ENCODE measurements around the gene KRTAP10-3. TPM values are rescaled to one million over a fixed set of nuclear protein-coding genes. Genes with fewer than 3 reads are reported as not detected.
"Not testable (repeated sequence)": the region's sequence is repeated elsewhere in the genome, so short reads cannot be mapped to it uniquely, and the experiment has no call there.

Gene KRTAP10-3
- total RNA-seq, 3 donors from 2014 or later: not detected

DNA sequence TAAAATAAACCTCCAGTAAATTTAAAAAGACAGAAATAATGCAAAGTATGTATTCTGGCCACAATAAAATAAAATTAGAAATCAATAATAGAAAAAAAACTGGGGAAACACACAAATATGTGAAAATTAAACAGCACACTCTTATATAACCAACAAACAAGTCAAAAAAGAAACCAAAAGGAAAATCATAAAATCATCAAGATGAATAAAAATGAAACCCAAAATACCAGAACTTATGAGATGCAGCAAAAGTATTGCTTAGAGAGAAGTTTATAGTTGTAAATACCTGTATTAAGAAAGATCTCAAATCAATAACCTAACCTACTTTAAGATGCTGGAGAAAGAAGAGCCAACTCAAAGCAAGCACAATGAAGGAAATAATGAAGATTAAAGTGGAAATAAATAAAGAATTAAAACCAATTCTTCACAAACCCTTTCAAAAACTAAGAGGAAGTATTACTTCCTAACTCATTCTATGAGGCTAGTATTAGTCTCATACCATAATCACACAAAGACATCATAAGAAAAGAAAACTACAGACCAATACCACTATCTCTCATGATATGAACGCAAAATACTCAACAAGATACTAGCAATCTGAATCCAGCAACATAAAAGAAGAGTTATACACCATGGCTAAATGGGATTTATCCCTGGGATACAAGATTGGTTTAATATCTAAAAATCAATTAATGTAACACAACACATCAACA is 6.4 kb upstream of the KRTAP10-3 start:
- H3K36me3 ChIP-seq (ENCODE audit: low read depth): no peaks in the 10 kb centered on the region
- no peaks in the 10 kb centered on the region for H3K9me3 ChIP-seq
- no peak for DNase-seq
- H3K4me1 ChIP-seq (ENCODE audit: low read depth): no peaks in the 10 kb centered on the region
- ATAC-seq: no peak
- intact Hi-C loops (cut with DNase I, micrococcal nuclease): no loop called here
- TF ChIP-seq, protein P1, sequence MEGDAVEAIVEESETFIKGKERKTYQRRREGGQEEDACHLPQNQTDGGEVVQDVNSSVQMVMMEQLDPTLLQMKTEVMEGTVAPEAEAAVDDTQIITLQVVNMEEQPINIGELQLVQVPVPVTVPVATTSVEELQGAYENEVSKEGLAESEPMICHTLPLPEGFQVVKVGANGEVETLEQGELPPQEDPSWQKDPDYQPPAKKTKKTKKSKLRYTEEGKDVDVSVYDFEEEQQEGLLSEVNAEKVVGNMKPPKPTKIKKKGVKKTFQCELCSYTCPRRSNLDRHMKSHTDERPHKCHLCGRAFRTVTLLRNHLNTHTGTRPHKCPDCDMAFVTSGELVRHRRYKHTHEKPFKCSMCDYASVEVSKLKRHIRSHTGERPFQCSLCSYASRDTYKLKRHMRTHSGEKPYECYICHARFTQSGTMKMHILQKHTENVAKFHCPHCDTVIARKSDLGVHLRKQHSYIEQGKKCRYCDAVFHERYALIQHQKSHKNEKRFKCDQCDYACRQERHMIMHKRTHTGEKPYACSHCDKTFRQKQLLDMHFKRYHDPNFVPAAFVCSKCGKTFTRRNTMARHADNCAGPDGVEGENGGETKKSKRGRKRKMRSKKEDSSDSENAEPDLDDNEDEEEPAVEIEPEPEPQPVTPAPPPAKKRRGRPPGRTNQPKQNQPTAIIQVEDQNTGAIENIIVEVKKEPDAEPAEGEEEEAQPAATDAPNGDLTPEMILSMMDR (IDR thresholded peaks at IDR 0.05): no peak
- no peak overlapping the region for H3K4me3 ChIP-seq

DNA sequence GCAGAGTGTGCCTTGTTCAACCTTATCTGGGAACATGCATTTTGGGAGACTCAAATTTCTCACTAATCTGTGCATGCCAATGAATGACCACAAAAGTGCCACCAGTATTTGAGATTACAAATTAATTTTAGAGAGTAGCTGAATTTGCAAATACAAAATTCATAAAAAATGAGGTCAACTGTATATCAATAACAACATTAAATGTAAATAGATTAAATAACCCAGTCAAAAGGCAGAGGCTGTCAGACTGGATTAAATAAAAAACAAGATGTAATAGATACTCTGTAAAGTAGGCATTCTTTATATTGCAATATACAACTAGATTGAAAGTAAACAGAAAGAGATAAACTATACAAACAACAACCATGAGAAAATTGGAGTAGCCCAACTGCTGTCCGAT is 5.5 kb upstream of the KRTAP10-3 start:
- no peaks in the 10 kb centered on the region for H3K9me3 ChIP-seq
- no peak overlapping the region for H3K4me3 ChIP-seq
- intact Hi-C loops (cut with DNase I, micrococcal nuclease): no loop called here
- ATAC-seq (no peak), DNase-seq (no peak)
- TF ChIP-seq, protein P1 (IDR thresholded peaks at IDR 0.05): no peak
- no peaks in the 10 kb centered on the region for H3K36me3 ChIP-seq (ENCODE audit: low read depth)
- no peaks in the 10 kb centered on the region for H3K4me1 ChIP-seq (ENCODE audit: low read depth)

DNA sequence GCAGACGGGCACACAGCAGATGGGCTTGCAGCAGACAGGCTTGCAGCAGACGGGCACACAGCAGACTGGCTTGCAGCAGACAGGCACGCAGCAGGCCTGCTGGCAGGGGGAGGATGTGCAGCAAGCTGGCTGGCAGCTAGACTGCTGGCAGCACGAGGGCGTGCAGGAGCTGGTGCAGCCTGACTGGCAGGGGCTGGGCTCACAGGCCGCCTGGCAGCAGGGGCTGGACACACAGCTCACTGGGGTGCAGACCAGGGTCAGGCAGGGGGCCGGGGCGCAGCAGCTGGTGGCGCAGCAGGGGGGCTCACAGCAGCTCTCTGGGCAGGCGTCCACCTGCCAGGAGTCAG is 293 bp downstream of the KRTAP10-3 start:
- H3K36me3 ChIP-seq (ENCODE audit: low read depth); H3K9me3 ChIP-seq; ATAC-seq; H3K4me3 ChIP-seq; DNase-seq; intact Hi-C loops (cut with DNase I, micrococcal nuclease); H3K4me1 ChIP-seq (ENCODE audit: low read depth): not testable (repeated sequence)

DNA sequence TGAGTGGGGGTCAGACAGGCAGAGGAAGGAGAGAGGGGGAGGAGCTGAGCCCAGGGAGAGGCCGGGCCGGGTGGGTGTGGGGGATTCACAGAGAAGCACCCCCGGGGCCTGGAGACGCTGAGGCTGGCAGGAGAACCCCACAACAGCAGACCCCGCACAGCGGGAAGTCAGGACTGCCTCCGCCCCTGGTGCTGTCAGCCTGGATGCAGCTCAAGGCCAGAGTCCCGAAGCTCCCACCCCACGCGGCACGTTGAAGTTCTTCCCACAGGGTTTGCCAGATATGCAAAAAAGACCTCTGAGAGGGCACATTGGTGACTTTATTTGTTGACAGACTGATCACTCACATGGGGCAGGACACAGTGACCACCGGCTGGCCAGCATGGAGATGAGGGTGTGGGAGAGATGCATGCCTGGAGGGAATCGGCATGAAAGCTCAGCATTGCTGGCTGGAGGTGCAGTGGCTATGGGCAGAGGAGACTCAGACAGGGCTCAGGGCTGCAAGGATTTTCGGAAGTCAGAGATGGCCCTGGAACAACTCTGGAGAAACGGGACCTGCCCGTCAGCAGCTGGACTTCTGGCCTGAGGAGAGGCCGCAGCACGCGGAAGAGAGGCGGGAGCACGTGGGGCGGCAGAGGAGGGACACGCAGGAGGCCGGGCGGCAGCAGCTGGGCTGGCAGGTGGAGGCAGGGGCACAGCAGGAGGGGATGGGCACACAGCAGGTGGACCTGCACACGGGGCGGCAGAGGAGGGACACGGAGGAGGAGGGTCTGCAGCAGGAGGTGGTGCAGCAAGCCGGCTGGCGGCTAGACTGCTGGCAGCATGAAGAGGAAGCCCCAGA is 885 bp downstream of the KRTAP10-3 start:
- no peaks in the 10 kb centered on the region for H3K4me1 ChIP-seq (ENCODE audit: low read depth)
- DNase-seq (no peak), ATAC-seq (no peak)
- intact Hi-C loops (cut with DNase I, micrococcal nuclease): no loop called here
- no peak overlapping the region for H3K4me3 ChIP-seq
- H3K9me3 ChIP-seq: no peaks in the 10 kb centered on the region
- H3K36me3 ChIP-seq (ENCODE audit: low read depth): no peaks in the 10 kb centered on the region
- TF ChIP-seq, protein P1 (IDR thresholded peaks at IDR 0.05): no peak

DNA sequence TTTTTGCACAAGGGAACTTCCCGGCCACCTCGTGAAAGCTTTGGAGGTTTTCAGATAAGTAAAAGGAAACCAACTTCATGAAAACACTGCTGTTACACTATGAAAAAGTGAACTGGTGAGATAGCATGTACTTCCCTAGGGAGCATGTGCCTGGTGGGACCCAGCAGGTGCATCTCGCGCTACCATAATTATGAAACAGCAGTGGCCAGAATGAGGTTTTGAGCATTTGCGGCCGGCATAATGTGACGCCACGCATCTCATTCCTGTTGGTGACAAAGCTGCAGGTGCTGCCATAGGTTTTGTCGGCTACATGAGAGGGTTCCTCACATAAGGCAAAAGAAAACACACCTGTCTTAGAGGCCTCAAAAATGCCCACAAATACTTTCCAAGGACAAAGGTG is 1.7 kb downstream of the KRTAP10-3 start:
- no peak for ATAC-seq
- no peaks in the 10 kb centered on the region for H3K36me3 ChIP-seq (ENCODE audit: low read depth)
- no peak for DNase-seq
- no peaks in the 10 kb centered on the region for H3K9me3 ChIP-seq
- H3K4me1 ChIP-seq (ENCODE audit: low read depth): no peaks in the 10 kb centered on the region
- intact Hi-C loops (cut with DNase I, micrococcal nuclease): no loop called here
- H3K4me3 ChIP-seq: no peak overlapping the region
- TF ChIP-seq, protein P1 (IDR thresholded peaks at IDR 0.05): no peak

DNA sequence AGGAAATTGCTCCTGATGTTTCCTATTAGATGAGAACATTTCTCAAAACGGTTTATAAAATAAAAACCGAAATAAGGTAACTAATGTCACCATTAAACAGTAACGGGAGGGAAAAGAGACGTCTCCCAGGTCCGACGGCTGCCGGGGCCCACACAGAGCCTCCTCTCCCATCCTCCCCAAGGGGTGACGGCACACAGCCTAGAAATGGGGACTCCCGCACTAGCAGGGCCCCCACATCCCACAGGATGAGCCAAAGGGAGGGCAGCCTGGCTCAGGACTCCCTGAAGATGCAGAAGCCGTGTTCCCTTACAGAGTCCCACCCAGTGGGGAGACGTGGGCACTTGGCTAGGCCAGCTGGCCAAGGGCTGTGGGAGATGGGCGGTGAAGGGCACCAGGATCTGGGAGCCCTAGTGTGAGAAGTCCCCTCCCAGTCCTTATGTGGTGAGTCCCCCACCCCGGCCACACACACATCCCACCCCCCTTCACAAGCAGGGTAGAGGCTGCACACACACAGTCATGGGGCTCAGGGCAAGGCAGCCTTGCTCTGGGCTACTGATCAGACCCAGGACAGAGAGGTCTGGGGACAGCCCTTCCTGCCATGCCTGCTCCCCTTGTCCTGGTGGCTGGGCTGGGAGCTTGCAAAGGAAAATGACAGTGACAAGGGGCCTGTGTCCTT is 3.3 kb downstream of the KRTAP10-3 start:
- H3K36me3 ChIP-seq (ENCODE audit: low read depth): no peaks in the 10 kb centered on the region
- TF ChIP-seq, protein P1 (IDR thresholded peaks at IDR 0.05): no peak
- DNase-seq (no peak), ATAC-seq (no peak)
- no peaks in the 10 kb centered on the region for H3K4me1 ChIP-seq (ENCODE audit: low read depth)
- no peak overlapping the region for H3K4me3 ChIP-seq
- intact Hi-C loops (cut with DNase I, micrococcal nuclease): no loop called here
- H3K9me3 ChIP-seq: no peaks in the 10 kb centered on the region

All from mucosa of descending colon (tissue), 3 donors.